Smooth muscle cell (in vitro differentiated cells): ENCODE data around the gene TTC9C. TPM values are rescaled to one million over a fixed set of nuclear protein-coding genes. Genes with fewer than 3 reads are reported as not detected.
"Not testable (repeated sequence)": the region's sequence is repeated elsewhere in the genome, so short reads cannot be mapped to it uniquely, and the experiment has no call there.

Experiments
- DNase-seq: peaks from one replicate; lab custom pipeline; 2025; ENCODE audit not compliant: unreplicated experiment; lab: John Stamatoyannopoulos, UW
- H2AFZ ChIP-seq: fragments of 200-600 bp; sonication (generic); 2 replicates; pipeline ENCODE4 v1.6.0; 2016; ENCODE audit warnings: antibody characterized with exemption, low read depth, mild to moderate bottlenecking
- H3F3A ChIP-seq: fragments of 200-600 bp; sonication (generic); 2 replicates; pipeline ENCODE4 v1.6.0; 2017; ENCODE audit warnings: antibody characterized with exemption, low read depth
- H3K27ac ChIP-seq: fragments of 200-600 bp; sonication (generic); 2 replicates; pipeline ENCODE4 v1.5.1; 2016; ENCODE audit warnings: low read depth, mild to moderate bottlenecking
- H3K27me3 ChIP-seq: fragments of 200-600 bp; sonication (generic); 2 replicates; pipeline ENCODE4 v1.6.1; 2016; ENCODE audit warnings: low read depth, mild to moderate bottlenecking
- H3K36me3 ChIP-seq: fragments of 200-600 bp; sonication (generic); 2 replicates; pipeline ENCODE4 v1.5.1; 2016; ENCODE audit warnings: low read depth
- H3K4me1 ChIP-seq: fragments of 200-600 bp; sonication (generic); 2 replicates; pipeline ENCODE4 v1.5.1; 2016; ENCODE audit warnings: low read depth
- H3K4me2 ChIP-seq: fragments of 200-600 bp; sonication (generic); 2 replicates; pipeline ENCODE4 v1.6.0; 2016; ENCODE audit warnings: mild to moderate bottlenecking
- H3K4me3 ChIP-seq: fragments of 200-600 bp; sonication (generic); 2 replicates; pipeline ENCODE4 v1.5.1; 2016; ENCODE audit warnings: mild to moderate bottlenecking
- H3K79me2 ChIP-seq: fragments of 200-600 bp; sonication (generic); 2 replicates; pipeline ENCODE4 v1.6.0; 2016; ENCODE audit warnings: low read depth, mild to moderate bottlenecking
- H3K9ac ChIP-seq: fragments of 200-600 bp; sonication (generic); 2 replicates; pipeline ENCODE4 v1.6.0; 2016; ENCODE audit warnings: low read depth
- H3K9me3 ChIP-seq: fragments of 200-600 bp; sonication (generic); replicated peaks from 2 replicates; pipeline ENCODE4 v1.5.1; 2016; ENCODE audit warnings: low read depth
- H4K20me1 ChIP-seq: fragments of 200-600 bp; sonication (generic); 2 replicates; pipeline ENCODE4 v1.6.0; 2016; ENCODE audit warnings: low read depth
- CTCF ChIP-seq: fragments of 200-600 bp; sonication (generic); IDR thresholded peaks from 2 replicates; pipeline ENCODE4 v1.5.1; 2017; ENCODE audit warnings: borderline replicate concordance, mild to moderate bottlenecking, antibody characterized with exemption; ENCODE audit not compliant: insufficient read depth, poor library complexity, severe bottlenecking
- WGBS: methylation state at CpG from one replicate; pipeline ENCODE4 v1.1.7; 2016; ENCODE audit warnings: low lambda C conversion rate; 5-methylcytosine and 5-hydroxymethylcytosine counted together
- polyA plus RNA-seq: library from polyadenylated mRNA; unstranded; fragments of >200 nt; fragmentation: Nextera tagmentation; extraction: Ambion mirVana; gene quantifications from 2 replicates; pipeline ENCODE4 v1.2.1, GENCODE V29; 2016
- total RNA-seq: library from RNA; depleted of rRNA; stranded (reverse); fragments of >200 nt; gene quantifications from 2 replicates; pipeline ENCODE4 v1.2.3, GENCODE V29; 2014

Gene TTC9C
- total and polyA plus RNA-seq, 2 experiments from 2014 or later = 20.1 to 49.3 TPM

GRCh38 chr11:62727165-62727871 is 968 bp upstream of the TTC9C start, which contains the start of gene HNRNPUL2:
HNRNPUL2 (minus strand) TSS chr11:62727457; CDS start chr11:62727156, 301 bp downstream.
- WGBS = 1% methylated on average over 56 of the region's 72 CpGs
- TF ChIP-seq CTCF = no peak
- H3K27me3 ChIP-seq = no peaks in the 10 kb centered on the region
- H3K9ac ChIP-seq = peak within 1 kb of the TSS; percentile 77
- H3K79me2 ChIP-seq = peaks cover 82% of the 10 kb centered on the region
- H3F3A ChIP-seq = peaks cover 19% of the 10 kb centered on the region
- peak within 1 kb of the TSS; percentile 99 for H3K4me2 ChIP-seq
- H3K27ac ChIP-seq = peak within 1 kb of the TSS; percentile 89
- H3K9me3 ChIP-seq = no peaks in the 10 kb centered on the region
- H4K20me1 ChIP-seq = peaks cover 43% of the 10 kb centered on the region
- H3K4me1 ChIP-seq = peaks cover 27% of the 10 kb centered on the region
- peak; percentile 94 for DNase-seq
- peak within 1 kb of the TSS; percentile 87 for H3K4me3 ChIP-seq
- peaks cover 7% of the 10 kb centered on the region for H3K36me3 ChIP-seq
- H2AFZ ChIP-seq = peak within 1 kb of the TSS; percentile 98

- under 1% methylated on average over 20 of the region's 20 CpGs for WGBS
- peak; percentile 86 for DNase-seq
- H3K4me2 ChIP-seq = peak overlapping the region; percentile 99
- peak overlapping the region; percentile 77 for H3K9ac ChIP-seq
- no peaks in the 10 kb centered on the region for H3K27me3 ChIP-seq
- TF ChIP-seq CTCF = no peak
- peak overlapping the region; percentile 87 for H3K4me3 ChIP-seq
- peaks cover 42% of the 10 kb centered on the region for H4K20me1 ChIP-seq
- peak overlapping the region; percentile 89 for H3K27ac ChIP-seq
- H3K36me3 ChIP-seq = peaks cover 2% of the 10 kb centered on the region
- peaks cover 17% of the 10 kb centered on the region for H3F3A ChIP-seq
- peaks cover 27% of the 10 kb centered on the region for H3K4me1 ChIP-seq
- no peaks in the 10 kb centered on the region for H3K9me3 ChIP-seq
- H3K79me2 ChIP-seq = peaks cover 82% of the 10 kb centered on the region
- peak overlapping the region; percentile 98 for H2AFZ ChIP-seq
Observed at GRCh38 chr11:62727872-62728170, 465 bp upstream of the TTC9C start.

GRCh38 chr11:62730076-62730475 is 1.8 kb downstream of the TTC9C start:
- peak overlapping the region; percentile 99 for H3K4me2 ChIP-seq
- not testable (repeated sequence) for H3K9me3 ChIP-seq, H3K27ac ChIP-seq, DNase-seq, H3K27me3 ChIP-seq, H3K36me3 ChIP-seq, H2AFZ ChIP-seq
- peaks cover 78% of the 10 kb centered on the region for H3K79me2 ChIP-seq
- 82% methylated on average over 14 of the region's 14 CpGs for WGBS
- peak overlapping the region; percentile 87 for H3K4me3 ChIP-seq
- peak overlapping the region; percentile 10 for H3K9ac ChIP-seq
- peaks cover 16% of the 10 kb centered on the region for H3K4me1 ChIP-seq
- peaks cover 24% of the 10 kb centered on the region for H4K20me1 ChIP-seq
- peaks cover 17% of the 10 kb centered on the region for H3F3A ChIP-seq

- no peaks in the 10 kb centered on the region for H3K9me3 ChIP-seq
- H3K4me2 ChIP-seq = no peak overlapping the region
- H3K27me3 ChIP-seq = no peaks in the 10 kb centered on the region
- H3K4me3 ChIP-seq = no peak overlapping the region
- no peak for DNase-seq
- no peak overlapping the region for H3K9ac ChIP-seq
- WGBS = 92% methylated on average over 2 of the region's 2 CpGs
- peaks cover 4% of the 10 kb centered on the region for H3K36me3 ChIP-seq
- peaks cover 66% of the 10 kb centered on the region for H3K79me2 ChIP-seq
- no peak for TF ChIP-seq CTCF
- H3K4me1 ChIP-seq = peaks cover 11% of the 10 kb centered on the region
- H3F3A ChIP-seq = peaks cover 10% of the 10 kb centered on the region
- H4K20me1 ChIP-seq = peaks cover 8% of the 10 kb centered on the region
- no peak overlapping the region for H2AFZ ChIP-seq
- H3K27ac ChIP-seq = no peak overlapping the region
Observed at GRCh38 chr11:62732830-62733229, 4.5 kb downstream of the TTC9C start.
